Fibroblast of skin of right quadriceps (primary cell): Measurements from ENCODE around the gene BCL2.
"Not testable (repeated sequence)": the region's sequence is repeated elsewhere in the genome, so short reads cannot be mapped to it uniquely, and the experiment has no call there.

ENCODE experiments used
- DNase-seq: peaks from one replicate; pipeline ENCODE4 v3.0.0-alpha.2; 2013

The BCL2 gene

DNA sequence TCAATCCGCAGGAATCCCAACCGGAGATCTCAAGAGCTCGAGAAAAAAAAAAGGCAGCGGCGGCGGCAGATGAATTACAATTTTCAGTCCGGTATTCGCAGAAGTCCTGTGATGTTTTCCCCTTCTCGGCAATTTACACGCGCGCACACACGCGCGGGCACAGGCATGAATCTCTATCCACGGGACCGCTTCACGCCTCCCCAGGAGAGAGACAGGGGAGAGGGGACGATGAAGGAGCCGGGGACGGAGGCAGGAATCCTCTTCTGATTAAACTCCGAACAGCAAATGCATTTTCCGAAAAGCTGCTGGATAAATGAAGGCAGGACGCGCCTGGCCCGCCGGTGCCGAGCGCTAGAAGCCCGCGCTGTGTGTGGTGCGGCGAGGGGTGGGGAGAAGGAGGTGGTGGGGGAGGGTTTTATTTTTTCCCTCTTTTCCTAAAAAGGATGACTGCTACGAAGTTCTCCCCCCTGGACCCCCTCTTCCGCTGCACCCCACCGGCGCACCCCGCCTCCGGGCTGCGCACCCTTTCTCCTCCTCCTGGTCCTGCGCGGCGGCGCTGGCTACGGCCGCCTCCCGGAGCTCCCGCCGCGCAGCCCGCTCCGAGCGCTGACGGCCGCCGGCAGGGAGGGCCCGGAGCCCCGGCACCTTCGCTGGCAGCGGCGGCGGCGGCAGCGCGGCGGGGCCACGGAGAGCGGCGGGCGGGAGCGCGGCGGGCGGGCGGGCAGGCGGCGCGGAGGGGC, at the start of gene BCL2:
Gene BCL2 (minus strand): TSS at position 387 of the 740 bp plus-strand sequence.
- DNase-seq: peak; percentile 39

DNA sequence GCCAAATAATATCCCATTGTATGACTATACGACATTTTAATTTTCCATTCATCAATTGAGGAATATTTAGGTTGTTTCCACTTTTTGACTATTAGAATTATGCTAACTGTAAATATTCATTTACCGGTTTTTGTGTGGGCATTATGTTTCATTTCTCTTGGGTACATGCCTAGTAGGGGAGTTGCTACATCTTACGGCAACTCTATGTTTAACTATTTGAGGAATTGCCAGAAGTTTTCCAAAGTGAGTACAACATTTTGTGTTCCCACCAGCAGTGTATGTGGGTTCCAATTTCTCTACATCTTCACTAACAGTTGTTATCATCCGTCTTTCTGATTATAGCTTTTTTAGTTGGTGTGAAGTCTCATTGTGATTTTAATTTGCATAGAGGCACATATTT, 49.0 kb upstream of the BCL2 start:
- no peak for DNase-seq

DNA sequence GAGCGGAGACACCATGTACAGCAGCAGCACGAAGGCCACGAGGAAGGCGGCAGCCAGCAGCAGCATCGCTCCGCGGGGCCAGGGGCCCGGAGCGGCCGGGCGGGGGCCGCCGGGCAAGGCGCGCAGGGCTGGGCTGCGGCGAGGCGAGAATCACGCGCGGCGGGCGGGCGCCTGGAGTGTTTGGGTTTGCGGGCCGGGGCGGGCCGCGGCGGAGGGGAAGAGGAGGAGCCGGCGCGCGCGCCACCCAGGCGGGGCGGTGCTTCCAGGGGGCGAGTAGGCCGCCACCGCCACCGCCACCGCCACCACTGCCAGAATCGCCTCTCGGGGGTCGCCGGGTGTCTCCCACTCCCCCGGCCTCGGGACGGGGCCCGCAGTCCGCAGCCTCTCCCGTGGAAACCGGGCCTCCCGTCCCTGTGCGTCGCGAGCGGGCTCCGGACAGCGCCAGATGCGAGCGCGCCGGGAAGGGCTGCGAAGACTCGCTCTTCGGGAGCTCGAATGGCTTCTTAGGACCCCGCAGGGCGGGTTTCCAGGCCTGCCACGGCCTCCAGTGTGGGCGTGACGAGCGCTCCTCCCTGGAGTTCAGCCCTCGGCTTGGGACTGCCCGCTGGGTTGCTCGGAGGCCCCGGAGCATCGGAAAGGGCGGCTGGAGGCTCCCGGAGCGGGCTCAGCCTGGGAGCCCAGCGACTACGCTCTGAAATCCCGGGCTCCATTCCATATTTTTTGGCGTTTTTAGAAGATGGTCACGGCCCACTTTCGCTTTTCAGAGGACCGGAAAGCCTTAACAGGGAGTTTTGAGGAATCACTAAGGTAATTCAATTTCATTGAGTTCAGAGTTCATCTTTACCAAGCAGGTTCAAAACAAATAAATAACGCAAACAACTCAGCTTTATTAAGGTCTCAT, 47.7 kb upstream of the BCL2 start, which contains the start of gene KDSR:
Gene KDSR (minus strand): TSS at position 154 of the 901 bp plus-strand sequence. CDS start 88 bp downstream, at position 66.
- peak; percentile 99 for DNase-seq

DNA sequence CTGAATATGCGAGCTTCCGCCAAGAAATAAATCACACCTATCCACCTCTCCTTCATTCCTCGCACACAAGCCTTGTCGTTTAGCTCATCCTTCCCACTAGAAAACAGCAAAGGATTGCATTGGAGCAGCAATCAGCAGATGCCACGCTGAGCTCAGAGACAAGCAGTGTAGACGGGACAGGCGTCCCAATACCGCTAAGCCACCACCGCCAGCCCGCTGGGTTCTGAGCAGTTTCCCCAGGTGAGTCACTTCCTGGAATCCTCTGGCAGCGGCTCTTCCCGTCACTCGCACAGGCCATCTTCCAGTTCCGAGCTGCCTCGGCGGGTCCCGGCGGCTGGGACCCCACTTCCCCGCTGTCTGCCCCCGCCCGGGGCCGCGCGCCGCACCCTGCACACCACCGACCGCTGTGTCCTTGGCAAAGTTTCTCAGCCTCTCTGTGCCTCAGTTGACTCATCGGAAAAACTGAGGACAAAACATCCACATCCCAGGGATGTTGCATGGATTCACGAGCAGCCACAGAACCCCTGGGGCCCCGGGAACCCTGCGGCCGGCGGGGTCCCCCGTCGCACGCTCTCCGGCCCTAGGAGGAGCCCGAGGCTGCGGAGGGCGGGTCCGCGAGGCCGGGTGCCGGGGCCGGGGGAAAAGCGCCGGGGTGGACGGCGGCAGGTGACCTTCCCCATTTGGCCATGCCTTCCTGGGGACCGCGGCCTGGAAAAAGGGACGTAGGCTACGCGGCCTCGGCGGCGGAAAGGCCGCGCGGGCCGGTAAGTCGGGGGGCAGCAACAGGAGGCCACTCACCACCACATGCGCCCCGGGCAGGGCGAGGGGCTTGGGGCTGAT, 46.9 kb upstream of the BCL2 start:
- DNase-seq: peak; percentile 75

DNA sequence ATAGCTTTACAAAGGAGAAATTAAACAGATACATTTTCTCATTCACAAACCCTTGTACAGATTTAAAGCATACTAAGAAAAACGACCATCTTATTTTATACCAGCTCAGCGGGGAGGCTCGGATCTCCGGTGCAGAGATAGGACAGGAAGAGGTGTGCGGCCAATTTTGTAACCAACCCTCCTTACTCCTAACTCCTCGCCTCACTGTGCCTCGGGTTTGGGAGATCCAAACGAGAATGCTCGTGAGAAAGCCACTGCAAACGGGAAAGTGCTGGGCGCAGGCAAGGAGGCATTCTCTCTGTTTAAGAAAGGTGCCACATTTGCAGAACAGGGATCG, 46.3 kb upstream of the BCL2 start:
- peak; percentile 3 for DNase-seq

DNA sequence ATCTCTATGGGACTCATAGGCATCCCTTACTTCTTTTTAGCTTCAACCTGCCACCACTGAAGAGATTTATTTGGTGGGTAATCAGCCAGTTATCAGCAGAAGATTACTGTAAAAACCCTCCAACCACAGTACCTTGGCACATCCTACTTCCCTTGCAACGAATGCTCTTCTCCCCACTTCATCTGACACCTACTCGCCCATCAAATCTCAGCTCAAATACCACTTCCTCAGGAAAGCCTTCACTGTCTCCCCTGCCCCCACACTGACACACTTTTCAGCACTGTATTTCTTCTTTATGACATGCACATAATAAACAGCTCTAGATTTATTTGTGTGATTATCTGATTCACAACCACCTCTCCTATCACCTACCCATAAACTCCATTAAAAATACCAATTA, 44.4 kb upstream of the BCL2 start:
- no peak for DNase-seq

DNA sequence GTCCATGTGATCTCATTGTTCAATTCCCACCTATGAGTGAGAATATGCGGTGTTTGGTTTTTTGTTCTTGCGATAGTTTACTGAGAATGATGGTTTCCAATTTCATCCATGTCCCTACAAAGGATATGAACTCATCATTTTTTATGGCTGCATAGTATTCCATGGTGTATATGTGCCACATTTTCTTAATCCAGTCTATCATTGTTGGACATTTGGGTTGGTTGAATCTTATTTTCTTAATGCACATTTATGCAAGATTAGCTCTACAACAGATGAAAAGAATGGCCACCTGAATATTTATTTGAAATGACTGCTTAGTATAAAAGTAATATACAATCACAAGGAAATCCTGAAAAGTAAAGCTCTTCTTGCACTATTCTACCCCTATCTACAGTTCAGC, 43.9 kb upstream of the BCL2 start:
- DNase-seq: not testable (repeated sequence)

DNA sequence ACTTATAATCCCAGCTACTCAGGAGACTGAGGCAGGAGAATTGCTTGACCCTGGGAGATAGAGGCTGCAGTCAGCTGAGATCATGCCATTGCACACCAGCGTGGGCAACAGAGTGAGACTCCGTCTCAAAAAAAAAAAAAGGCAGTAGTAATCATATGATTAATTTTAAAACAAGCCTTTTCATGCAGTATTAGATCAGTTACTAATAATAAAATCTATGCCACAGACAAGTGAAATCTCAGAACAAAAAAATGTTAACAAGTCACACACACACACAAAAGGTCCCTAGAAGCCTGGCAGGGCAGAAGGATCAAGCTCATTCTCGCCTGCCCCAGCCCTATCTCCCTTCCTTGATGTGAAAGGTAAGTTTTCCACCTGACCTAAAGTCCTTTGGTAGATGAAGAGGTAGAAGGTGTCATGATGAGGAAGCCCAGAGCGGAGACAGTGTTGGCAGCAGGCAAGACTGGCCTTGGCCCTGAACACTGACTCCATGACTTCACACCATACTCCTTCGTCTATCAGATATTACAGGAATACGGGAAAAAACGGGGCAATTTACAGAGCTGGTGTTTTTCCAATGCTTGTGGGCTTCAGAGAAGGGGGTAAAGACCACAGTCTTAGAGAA, 36.8 kb upstream of the BCL2 start:
- no peak for DNase-seq

DNA sequence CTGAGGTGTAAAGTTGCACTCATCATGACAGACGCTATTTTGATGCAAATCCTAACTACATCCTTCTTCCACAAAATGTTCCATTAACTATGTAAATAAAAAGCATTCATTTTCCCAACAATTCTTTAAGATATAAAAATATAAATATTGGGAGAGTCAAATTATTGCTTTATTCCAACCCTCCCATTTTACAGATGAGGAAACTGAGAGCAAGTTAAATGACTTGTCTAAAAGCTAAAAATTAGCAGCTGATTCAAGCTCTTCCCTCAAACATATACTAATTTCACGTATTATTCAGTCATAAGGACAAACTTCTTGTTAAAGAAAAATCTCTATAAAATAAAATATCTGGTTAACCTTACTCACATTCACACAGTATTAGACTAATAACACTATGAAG, 30.7 kb upstream of the BCL2 start:
- DNase-seq: no peak

DNA sequence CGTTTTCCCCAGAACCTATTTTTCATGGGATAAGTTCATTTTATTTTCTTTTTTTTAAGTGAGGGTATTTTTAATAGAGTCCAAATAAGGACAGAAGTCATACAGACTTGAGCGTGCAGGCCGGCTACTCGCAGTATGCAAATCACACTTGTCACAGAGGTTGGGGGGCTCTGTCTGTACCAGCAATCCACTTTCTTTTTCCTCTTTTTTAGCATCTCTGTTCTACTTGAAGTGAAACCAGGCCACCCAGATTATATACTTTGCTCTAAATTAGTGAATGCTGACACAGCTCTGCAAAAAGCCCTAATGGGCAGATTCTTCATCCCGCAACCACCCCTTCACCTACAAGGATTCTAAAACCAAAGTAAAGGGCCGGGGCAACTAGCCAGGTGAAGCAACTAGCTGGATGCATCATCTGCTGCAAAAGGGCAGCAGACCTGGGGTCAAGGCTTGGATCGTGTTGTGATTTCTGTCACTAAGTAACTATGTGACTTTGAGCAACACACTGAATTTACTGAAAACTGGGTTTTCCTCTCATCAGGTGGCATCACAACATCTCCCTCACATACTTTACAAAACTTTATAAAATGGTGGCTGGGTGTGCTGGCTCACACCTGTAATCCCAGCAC, 29.1 kb upstream of the BCL2 start:
- no peak for DNase-seq

DNA sequence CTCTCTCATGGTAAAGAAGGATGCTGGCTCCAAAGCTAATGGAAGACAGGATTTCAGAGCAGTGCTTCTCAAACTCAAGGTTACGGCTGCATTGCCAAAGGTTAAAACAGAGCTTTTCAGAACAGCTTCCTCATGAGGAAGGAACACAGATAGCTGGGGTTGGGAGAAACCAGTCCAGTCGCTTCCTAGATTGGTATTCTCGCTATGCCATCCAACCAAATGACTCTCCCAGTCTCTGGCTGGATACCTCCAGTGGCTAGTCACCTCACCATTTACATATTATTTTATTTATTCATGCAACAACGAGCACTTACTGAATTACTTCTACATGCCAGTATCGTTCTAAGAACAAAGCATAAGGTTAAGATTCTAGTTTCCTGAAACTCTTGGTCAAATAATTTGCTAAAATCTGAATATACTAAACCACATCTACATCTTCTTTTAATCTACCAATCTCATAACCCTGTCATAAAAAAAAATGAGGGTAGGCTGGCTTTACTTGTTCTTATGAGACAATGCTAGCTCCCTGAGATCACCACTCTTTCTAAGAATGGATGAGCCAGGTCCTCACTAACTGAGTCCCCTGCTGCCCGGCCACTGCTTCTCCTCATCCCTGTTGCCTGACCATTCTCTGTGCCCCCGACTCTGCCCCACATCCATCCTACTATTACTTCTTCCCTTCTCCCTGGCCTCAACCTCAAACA, 27.1 kb upstream of the BCL2 start:
- no peak for DNase-seq

DNA sequence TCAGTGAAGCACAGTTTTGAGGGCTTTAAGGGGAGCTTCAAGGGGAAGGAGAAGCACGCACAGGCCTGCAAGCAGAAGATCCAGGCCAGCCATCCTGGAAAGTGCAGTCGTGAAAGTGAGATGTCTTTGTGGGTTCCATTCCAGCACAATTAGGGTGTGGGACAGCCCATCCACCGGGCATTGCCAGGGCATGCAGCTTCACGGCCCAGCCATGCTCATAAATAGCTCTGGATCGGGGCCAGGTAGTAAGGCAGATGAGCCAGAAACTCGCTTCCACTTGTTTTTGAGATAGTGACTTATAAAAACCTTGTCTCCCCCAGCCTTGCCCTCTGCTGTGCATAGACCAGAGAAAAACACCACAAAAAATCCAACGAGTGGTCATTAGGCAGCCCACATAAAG, 26.5 kb upstream of the BCL2 start:
- DNase-seq: no peak

DNA sequence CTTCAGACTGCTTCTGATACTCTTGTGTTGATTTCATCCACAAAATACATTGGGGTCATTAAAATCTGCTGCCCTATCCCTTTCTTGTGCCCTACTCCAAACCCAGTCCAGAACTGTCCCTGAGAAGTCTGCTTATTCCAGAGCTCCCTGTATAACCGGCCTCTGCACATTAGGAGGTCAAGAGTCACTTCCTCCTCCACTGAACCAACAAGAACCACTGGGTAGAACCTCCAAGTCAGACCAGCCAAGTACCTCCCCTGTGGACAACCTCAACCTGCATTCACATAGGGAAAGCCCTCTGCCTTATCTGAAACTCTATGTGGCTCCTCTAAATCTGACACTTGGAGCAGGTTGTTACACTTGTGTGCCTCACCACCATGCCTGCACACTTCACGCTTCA, 25.3 kb upstream of the BCL2 start:
- no peak for DNase-seq

DNA sequence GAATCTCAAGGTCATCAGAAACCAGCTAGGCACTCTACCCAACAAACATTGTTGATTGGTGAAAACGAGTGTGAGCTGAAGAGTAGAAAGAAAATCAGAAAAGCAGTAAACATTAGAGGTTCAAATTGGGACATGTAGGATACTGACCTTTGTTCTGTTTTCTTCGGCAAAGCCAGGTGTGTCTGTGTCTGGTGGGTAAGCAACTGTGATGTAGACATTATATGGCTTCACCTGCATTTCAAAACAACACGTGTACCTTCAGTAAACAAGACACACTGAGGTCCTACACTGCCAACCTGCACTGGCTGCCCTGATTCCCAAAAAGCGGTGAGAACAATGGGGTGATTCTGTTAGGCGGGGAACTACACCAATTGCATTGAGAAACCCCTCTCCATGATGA, 24.7 kb upstream of the BCL2 start:
- no peak for DNase-seq

DNA sequence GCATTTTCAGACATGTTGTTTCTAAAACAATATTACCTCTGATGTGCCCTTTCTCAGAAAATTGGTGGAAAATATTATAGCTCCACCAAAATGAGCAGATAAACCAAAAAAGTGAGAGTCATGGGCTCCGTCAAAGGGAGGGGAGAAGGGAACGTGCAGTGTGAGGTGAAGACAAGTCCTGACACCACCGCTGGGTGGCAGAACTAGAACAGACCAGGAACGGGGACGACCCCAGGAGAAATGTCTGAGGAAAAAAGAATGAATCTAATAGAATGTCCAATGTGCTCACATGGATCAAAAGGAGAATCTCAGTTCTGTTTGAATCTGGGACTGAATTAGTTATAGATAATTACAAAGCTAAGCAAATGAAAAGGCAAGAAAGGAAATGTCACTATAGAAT, 22.6 kb upstream of the BCL2 start:
- peak; percentile 32 for DNase-seq

DNA sequence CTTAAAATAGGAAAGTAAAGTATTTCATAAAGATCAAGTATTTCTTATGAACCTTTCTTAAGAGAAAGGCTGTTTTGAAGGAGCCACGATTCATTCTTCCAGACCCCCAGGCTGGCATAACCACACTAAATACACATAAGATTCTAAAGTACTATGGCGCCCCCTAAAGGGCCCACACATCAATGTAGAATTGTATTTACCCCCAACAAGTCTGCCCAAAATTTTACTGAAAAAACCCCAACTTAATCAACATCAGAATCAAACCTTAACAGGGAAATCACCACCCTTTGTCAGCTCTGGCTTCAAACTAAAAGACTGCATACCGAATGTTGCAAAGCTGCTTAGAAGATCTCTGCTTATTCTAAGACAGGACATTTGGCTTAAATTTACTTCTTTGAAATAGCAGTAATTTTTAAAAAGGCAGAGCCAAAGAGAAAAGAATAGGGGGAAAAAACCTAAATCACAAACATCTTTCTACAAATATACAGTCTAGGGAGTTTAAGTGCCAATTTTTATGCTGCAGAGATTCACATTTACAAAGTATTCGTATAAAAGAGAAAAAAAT, 20.4 kb upstream of the BCL2 start:
- DNase-seq: peak; percentile 40

DNA sequence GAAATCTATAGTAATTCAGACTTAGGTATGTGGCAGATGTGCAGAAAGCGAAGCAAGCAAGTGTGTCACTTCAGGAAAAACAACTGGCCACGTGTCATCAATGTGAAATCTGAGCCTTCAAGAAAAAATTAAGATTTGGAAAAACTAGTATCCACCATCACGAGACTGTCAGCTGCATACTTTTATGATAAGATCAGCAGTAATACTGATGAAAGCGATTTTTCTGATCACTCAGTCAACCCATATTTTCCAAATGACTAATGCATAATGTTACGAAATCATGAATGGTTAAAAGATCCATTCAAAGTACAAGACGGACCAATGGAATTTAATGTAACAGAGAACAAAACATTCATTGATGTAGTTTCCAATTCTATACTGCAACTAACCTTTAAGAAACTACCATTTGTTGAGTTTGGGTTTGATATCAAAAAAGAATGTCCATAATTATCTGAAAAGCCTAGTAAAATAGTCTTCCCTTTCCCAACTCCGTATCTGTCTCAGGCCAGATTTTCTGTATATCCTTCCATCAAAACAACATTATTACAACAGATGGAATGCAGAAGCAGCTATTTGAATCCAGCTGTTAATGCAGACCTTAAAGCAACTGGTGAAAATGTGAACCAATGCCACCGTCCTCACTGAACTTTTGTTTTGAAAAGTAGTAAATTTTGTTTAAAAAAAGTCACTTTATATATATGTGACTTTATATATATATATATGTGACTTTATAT, 17.0 kb upstream of the BCL2 start:
- peak; percentile 94 for DNase-seq

DNA sequence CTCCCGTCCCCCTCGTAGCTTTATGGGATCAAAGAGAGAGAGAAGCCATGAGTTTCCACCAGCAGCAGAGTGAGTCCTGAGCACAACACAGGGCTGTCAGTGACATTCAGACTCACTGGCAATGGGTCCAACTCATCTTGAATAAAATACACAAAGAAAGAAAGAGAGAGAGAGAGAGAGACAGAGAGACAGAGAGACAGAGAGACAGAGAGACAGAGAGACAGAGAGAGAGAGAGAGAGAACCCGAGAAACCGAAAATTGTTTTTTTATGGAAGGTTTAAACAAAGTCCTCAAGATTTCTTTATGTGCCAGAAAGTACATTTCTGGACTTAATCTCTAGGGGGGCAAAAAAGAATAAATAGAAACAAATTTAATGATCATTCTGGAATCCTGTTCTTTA, 11.5 kb upstream of the BCL2 start:
- no peak for DNase-seq

DNA sequence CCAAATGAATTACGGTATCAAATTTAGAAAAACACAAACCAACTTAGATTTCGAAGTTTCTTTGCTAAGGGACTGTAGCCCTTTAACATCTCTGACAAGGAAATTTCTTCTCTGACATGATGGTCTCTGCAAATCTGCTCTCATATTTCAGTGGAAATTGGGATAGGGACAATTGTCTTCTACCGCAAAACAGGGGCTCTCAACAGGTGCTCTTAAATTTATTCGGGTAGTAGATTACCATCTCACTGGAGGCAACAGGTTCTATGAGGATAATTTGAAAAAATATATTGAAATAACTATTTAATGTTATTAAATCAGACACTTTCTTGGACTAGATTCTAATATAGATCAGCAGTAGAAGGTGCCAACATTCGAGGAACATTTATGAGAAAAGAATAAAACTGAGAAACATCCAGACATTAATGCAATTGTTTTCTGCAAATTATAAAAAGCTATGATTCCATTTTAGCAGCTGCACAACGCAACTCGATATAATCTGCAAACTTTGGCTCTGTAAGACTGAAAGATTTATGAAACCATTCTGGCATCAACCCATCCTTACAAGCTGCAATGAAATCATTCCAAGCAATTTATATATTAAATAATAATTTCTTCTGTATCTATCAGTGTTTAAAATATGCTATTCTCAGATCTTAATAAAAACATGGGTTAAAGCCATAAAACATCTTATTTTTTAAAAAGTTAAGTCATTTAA, 10.0 kb upstream of the BCL2 start:
- no peak for DNase-seq

DNA sequence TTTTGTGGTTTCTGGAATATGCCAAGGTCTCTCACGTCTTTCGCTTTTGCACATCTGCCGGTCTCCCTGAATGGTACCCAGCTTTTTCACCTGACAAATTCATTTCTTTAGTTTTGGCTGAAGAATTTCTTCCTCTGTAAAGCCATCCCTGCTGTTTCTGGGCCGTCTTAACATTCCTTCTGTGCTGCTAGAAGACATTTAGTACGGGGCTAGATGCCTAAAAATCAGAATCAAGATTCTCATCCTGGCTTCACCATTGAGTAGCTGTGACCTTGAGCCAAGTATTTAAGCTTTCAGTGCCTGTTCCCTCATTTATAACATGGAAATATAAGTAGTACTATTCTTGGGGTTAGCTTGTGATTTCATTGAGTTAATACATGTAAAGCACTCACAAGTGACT, 6.4 kb upstream of the BCL2 start:
- DNase-seq: no peak
